ENCODE data around the gene SYAP1. TPM values are rescaled to one million over a fixed set of nuclear protein-coding genes. Genes with fewer than 3 reads are reported as not detected.

The SYAP1 gene
- total RNA-seq, 6 experiments from 2014 or later = 36.3 to 40.6 (median 38.7) TPM

GRCh38 chrX:16727637-16728036 lies 8.2 kb downstream of the SYAP1 start:
- no peak for TF ChIP-seq CTCF (IDR thresholded peaks at IDR 0.05)
- Mint-ChIP-seq H3K4me1 (ENCODE audit: low read depth) (peaks cover 21% of the 10 kb centered on the region), H3K36me3 (ENCODE audit: low read depth) (peaks cover 14% of the 10 kb centered on the region), H3K4me3 (no peak overlapping the region), H3K27me3 (ENCODE audit: insufficient read depth) (no peaks in the 10 kb centered on the region), H3K27ac (no peak overlapping the region), H3K9me3 (no peaks in the 10 kb centered on the region)
- no peak for DNase-seq

- Mint-ChIP-seq H3K36me3 (ENCODE audit: low read depth) (peaks cover 3% of the 10 kb centered on the region), H3K27ac (no peak overlapping the region), H3K4me1 (ENCODE audit: low read depth) (peaks cover 4% of the 10 kb centered on the region), H3K27me3 (ENCODE audit: insufficient read depth) (no peaks in the 10 kb centered on the region), H3K9me3 (no peaks in the 10 kb centered on the region), H3K4me3 (no peak overlapping the region)
- no peak for TF ChIP-seq CTCF (IDR thresholded peaks at IDR 0.05)
- no peak for DNase-seq
These were observed 11.0 kb downstream of the SYAP1 start for GRCh38 chrX:16730450-16730849.

GRCh38 chrX:16733013-16733412 lies 13.6 kb downstream of the SYAP1 start:
- Mint-ChIP-seq H3K4me1 (ENCODE audit: low read depth) (no peaks in the 10 kb centered on the region; the same call in 1 of the 2 replicates), H3K36me3 (ENCODE audit: low read depth) (no peaks in the 10 kb centered on the region), H3K27me3 (ENCODE audit: insufficient read depth) (no peaks in the 10 kb centered on the region), H3K27ac (no peak overlapping the region), H3K4me3 (no peak overlapping the region), H3K9me3 (no peaks in the 10 kb centered on the region)
- DNase-seq = no peak
- no peak for TF ChIP-seq CTCF (IDR thresholded peaks at IDR 0.05)

GRCh38 chrX:16737024-16737423 lies 17.6 kb downstream of the SYAP1 start:
- no peak for DNase-seq
- Mint-ChIP-seq H3K4me1 (ENCODE audit: low read depth) (no peaks in the 10 kb centered on the region; the same call in 1 of the 2 replicates), H3K9me3 (no peaks in the 10 kb centered on the region), H3K36me3 (ENCODE audit: low read depth) (no peaks in the 10 kb centered on the region), H3K4me3 (no peak overlapping the region), H3K27me3 (ENCODE audit: insufficient read depth) (no peaks in the 10 kb centered on the region), H3K27ac (no peak overlapping the region)
- no peak for TF ChIP-seq CTCF (IDR thresholded peaks at IDR 0.05)

- Mint-ChIP-seq H3K4me1 (ENCODE audit: low read depth) (peaks cover 12% of the 10 kb centered on the region), H3K27me3 (ENCODE audit: insufficient read depth) (no peaks in the 10 kb centered on the region), H3K9me3 (no peaks in the 10 kb centered on the region), H3K27ac (no peak overlapping the region), H3K36me3 (ENCODE audit: low read depth) (no peaks in the 10 kb centered on the region), H3K4me3 (no peak overlapping the region)
- DNase-seq = no peak
- no peak for TF ChIP-seq CTCF (IDR thresholded peaks at IDR 0.05)
These were observed 20.2 kb downstream of the SYAP1 start for GRCh38 chrX:16739574-16739973.
